ENCODE measurements around the gene RND2.
A peak's percentile ranks its signal among the peaks of the same experiment; 100 is the strongest.
"Not testable (repeated sequence)": the region's sequence is repeated elsewhere in the genome, so short reads cannot be mapped to it uniquely, and the experiment has no call there.

RND2 gene

DNA sequence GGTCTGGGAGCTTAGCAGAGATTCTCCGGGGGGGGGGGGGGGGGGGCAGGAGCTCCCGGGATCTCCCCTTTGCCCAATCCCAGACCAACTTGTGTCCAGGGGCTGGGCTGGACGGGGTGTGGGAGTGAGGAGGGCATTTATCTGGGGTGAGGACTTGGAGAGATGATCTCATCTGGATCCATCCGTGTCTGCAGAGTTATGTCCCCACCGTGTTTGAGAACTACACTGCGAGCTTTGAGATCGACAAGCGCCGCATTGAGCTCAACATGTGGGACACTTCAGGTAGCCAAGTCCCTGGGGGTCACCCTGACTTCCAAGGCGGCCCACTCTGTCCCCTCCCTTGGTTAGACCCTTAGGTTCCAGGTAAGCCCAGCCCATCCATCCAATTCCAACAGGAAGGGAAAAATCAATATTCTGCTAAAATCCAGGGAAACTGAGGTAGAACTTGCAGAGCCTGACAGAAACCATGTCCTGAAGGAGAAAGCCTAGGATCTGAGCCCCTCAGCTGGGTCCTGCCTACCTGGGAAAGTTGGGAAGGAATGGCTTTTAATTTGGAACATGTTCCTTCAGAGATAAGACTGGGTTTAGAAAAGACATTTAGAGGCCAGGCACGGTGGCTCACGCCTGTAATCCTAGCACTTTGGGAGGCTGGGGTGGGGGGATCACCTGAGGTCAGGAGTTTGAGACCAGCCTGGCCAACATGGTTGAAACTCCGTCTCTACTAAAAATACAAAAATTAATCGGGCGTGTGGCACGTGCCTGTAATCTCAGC is 921 bp downstream of the RND2 start:
- no peak for DNase-seq

GRCh38 chr17:43026595-43026994 is 1.6 kb downstream of the RND2 start:
- DNase-seq = no peak

GRCh38 chr17:43027091-43028032 is 2.3 kb downstream of the RND2 start:
- no peak for DNase-seq

- no peak for DNase-seq
Observed at GRCh38 chr17:43028221-43028861, 3.3 kb downstream of the RND2 start.

GRCh38 chr17:43030137-43030767 is 5.2 kb downstream of the RND2 start:
- peak in 11 of 56 donors; percentile 11 to 46 (median 17) for DNase-seq

- no peak for DNase-seq
Observed at GRCh38 chr17:43031666-43032065, 6.6 kb downstream of the RND2 start.

- DNase-seq = peak in 12 of 56 donors; percentile 6 to 45 (median 20)
Observed at GRCh38 chr17:43033948-43034881, 9.2 kb downstream of the RND2 start.

- DNase-seq = no peak
Observed at GRCh38 chr17:43034894-43035293, 9.9 kb downstream of the RND2 start.

DNA sequence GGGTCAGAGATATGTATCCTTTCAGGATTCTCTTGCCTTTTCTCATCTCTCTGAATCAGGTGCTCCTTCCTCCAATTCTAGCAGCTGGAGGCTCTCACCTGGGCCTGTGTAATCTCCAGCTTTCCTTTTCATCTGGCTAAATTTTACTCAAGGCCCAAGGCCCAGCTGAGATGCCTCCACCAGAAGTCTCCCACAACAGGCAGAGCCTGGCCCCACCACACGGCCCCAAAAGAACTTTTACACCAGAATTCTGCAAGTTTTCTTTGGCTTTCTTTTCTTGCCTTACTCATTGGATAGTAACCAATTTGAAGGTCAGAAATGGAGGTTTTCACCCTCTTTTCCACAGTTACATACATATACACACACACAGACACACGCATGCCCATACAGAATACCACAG is 14.6 kb downstream of the RND2 start:
- DNase-seq = no peak

GRCh38 chr17:43040655-43041054 is 15.6 kb downstream of the RND2 start:
- no peak for DNase-seq

DNA sequence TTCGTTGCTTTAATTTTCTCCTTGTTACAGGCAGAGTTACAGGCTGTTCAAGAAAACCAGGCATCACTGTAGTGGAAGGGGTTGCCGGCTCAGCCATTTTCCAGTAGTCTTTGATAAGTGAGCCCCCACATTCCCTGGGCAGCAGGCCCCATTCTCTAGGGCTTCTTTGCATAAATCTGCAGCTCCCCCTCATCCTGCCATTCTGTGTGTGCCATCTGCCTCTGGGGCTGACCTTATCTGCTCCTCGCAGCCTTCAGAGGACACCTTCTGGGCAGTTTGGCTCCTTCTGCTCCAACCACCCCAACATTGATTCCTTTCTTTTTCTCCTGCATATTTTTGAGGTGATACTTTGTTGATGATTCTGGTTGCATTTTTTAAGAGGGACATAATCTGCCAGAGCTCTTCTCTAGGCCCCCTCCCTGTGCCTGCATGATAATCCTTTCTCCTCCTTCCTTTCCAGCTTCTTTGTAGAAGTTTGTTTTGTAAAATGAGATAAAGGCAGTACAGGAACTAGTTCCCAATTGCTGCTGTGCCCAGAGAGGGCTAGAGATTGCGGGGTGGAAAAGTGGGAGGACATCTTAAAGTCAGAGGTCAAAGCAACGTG is 17.1 kb downstream of the RND2 start:
- no peak for DNase-seq

GRCh38 chr17:43043307-43043706 is 18.3 kb downstream of the RND2 start:
- DNase-seq = no peak

- no peak for DNase-seq
Observed at GRCh38 chr17:43044024-43044423, 19.0 kb downstream of the RND2 start.

DNA sequence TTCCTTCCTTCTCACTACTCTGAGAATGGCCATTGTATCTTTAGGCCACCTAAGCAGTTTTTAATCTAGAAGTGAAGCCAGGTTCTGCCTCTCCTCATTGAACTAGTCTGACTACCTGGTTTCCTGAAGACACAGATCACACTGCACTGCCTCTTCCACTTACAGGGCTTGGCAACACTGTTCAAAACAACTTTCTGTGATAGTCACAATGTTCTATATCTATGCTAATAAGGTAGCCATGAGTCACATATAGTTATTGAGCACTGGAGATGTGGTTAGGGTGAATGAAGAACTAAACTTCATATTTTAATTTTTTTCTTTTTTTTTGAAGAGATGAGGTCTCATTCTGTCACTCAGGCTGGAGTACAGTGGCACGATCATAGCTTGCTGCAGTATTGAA is 26.9 kb downstream of the RND2 start:
- DNase-seq = no peak

- not testable (repeated sequence) for DNase-seq
Observed at GRCh38 chr17:43053008-43053407, 28.0 kb downstream of the RND2 start.

DNA sequence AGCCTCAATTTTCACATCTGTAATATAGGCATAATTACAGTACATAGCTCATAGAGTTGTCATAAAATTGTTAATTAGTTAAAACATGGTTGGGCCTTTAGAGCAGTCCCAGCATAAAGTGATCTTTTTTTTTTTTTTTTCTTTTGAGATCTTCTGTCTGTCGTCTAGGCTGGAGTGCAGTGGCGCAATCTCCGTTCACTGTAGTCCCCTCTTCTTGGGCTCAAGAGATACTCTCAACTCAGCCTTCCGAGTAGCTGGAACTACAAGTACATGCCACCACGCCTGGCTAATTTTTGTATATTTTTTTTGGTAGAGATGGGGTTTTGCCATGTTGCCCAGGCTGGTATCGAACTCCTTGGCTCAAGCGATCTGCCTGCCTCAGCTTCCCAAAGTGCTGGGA is 31.0 kb downstream of the RND2 start:
- DNase-seq = no peak

GRCh38 chr17:43062984-43063638 is 38.1 kb downstream of the RND2 start:
- DNase-seq = no peak

DNA sequence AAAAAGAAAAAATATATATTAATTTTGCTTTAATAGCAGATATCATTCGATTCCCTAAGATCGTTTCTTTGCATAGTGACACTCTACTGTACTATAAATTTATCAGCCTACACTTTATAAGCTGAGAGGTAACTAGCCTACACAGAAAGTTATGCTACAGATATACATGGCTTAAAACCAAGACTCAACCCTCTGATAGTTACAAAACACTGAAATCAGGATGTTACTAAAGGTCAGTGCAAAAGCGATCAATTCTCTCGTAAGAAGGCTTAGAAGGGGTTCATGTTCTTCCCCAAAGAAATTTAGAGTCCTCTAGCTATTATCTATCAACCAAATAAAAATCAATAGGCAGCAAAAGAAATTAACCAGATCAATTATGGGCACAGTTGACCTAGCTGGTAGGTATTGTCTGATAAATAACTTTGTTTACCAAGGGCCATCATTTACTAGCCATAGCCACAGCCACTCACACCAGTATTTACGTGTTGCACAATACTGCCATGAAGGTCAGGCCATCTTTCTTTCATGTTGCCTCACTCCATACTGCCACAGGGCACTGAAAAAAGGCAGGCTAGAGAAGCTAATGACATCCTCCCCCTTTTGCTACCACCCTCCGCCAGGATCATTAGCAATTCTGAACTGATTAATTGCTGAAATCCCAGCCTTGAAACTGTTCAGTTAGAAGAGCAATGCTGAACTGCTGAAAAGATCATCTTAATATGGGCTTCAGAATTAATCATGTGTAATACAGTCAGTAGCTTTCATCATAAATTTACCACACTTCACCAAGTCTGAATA is 43.7 kb downstream of the RND2 start:
- no peak for DNase-seq
